ENCODE results near the gene C2CD4D. TPM values are rescaled to one million over a fixed set of nuclear protein-coding genes. Genes with fewer than 3 reads are reported as not detected.

Gene C2CD4D
- total and polyA plus RNA-seq, 10 donors = 0.03 to 0.51 (median 0.07) TPM; not detected in 7

DNA sequence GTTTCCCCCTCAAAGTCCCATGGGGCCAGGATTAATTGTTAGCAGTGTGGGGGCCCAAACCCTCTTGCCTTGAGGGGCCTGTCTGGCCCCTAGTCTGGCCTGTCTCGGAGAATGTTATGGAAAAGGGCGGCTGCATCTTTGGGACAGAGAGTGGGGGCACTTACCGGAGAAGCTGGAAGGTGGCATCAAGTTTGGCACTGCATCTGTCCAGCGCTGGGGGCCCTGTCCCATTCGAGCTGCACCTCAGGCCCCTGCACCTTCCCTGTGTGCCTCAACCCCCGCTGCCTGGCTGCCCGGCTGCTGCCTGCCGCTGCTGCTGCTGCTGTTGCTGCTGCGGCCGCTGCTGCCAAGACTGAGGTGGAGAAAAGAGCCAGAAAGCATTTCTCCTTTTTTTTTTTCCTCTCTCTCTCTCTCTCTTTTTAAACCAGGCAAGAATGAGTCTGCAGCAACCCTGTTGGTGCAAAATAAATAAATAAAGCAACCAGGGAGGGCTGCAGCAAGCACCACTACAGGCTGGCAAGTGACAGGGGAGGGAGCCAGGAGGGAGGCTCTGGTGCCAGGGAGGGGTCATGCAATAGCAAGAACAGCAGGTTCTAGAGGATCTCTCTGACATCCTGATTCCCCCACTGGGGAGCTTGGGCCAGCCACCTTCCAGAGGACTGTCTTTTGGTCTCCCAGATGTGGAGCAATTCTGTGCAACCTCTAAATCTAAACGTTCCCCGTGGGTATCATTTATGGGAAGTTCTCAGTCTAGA is 34.4 kb downstream of the C2CD4D start, which contains the start of gene LINGO4:
Gene LINGO4 (minus strand): TSS at position 354 of the 755 bp plus-strand sequence. CDS start 2,715 bp downstream, outside the sequence.
- peaks cover 0 to 6% (median 0%) of the 10 kb centered on the region in 6 donors for H3K4me1 ChIP-seq
- no peaks in the 10 kb centered on the region for H3K36me3 ChIP-seq

GRCh38 chr1:151803915-151804314 is 35.7 kb downstream of the C2CD4D start:
- no peaks in the 10 kb centered on the region for H3K36me3 ChIP-seq
- DNase-seq = no peak
- H3K4me3 ChIP-seq = no peak overlapping the region
- no peaks in the 10 kb centered on the region for H3K9me3 ChIP-seq
- no peak overlapping the region for H3K27ac ChIP-seq
- WGBS, 5 donors = 91 to 99% (median 96%) methylated on average over 3 of the region's 3 CpGs
- H3K4me1 ChIP-seq = peaks cover 0 to 6% (median 0%) of the 10 kb centered on the region in 6 donors
- TF ChIP-seq CTCF (IDR thresholded peaks at IDR 0.05 in 8 of 11, conservative IDR thresholded peaks at IDR 0.05 in 3 of 11) = no peak
- TF ChIP-seq POLR2AphosphoS5 (IDR thresholded peaks at IDR 0.05) = no peak
- no peak for TF ChIP-seq POLR2A (IDR thresholded peaks at IDR 0.05)
- intact Hi-C loops (cut with DNase I; ENCODE audit: low total_unique reads) = no loop called here
- peaks cover 0 to 23% (median 0%) of the 10 kb centered on the region in 7 donors for H3K27me3 ChIP-seq (replicated peaks in 1 of 7)

More for the DNA sequence above, 34.4 kb downstream of the C2CD4D start, which contains the start of gene LINGO4:
- DNase-seq = no peak
- intact Hi-C loops (cut with DNase I; ENCODE audit: low total_unique reads) = no loop called here
- 71 to 86% (median 76%) methylated on average over 10 to 12 of the region's 12 CpGs for WGBS, 5 donors
- H3K4me3 ChIP-seq = no peak within 1 kb of the TSS
- no peak for TF ChIP-seq POLR2A (IDR thresholded peaks at IDR 0.05)
- TF ChIP-seq CTCF (IDR thresholded peaks at IDR 0.05 in 8 of 11, conservative IDR thresholded peaks at IDR 0.05 in 3 of 11) = no peak
- TF ChIP-seq POLR2AphosphoS5 (IDR thresholded peaks at IDR 0.05) = no peak
- no peak within 1 kb of the TSS for H3K27ac ChIP-seq
- H3K27me3 ChIP-seq (replicated peaks in 1 of 7) = peaks cover 0 to 22% (median 0%) of the 10 kb centered on the region in 7 donors
- H3K9me3 ChIP-seq = no peaks in the 10 kb centered on the region

DNA sequence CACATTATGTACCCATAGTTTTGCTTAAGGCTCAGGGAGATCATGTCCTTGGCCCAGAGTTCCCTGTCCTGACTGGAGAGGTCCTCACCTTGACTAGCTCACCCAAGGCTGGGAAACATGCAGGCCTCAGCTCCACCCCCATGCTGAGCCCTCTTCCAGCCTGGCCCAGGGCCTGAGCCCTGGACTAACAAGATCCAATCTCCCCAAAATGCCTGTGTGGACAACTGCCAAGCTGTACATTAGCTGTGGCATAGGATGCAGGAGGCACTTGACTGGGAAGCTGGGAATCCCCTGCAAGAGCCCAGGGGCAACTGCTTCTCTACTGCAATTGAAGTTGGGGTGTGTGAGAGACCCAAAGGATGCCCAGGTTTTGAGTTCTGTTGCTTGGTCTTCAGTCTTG is 36.5 kb downstream of the C2CD4D start:
- no peak overlapping the region for H3K4me3 ChIP-seq
- no peak for TF ChIP-seq POLR2AphosphoS5 (IDR thresholded peaks at IDR 0.05)
- TF ChIP-seq POLR2A (IDR thresholded peaks at IDR 0.05) = no peak
- no peak for TF ChIP-seq CTCF (IDR thresholded peaks at IDR 0.05 in 8 of 11, conservative IDR thresholded peaks at IDR 0.05 in 3 of 11)

DNA sequence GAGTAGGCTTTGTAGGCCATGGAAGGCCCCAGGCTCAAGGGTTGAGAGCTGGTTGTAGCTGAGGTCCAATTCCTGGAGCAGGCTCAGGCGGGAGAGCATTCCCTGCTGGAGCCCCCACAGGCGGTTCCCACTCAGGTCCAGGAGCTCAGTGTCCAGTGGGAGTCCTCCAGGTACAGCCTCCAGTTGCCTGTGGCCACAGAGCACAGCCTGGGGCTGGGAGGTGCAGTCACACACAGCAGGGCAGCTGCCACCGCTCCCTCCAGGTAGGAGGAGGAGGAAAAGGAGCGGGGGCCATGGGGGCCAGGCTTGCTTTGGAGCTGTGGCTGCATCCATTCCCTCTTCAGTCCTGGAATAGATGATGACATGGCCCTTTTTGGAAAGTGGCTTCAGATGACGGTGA is 37.2 kb downstream of the C2CD4D start:
- 81 to 100% (median 92%) methylated on average over 3 to 5 of the region's 5 CpGs for WGBS, 5 donors

More for the DNA sequence above, 36.5 kb downstream of the C2CD4D start:
- H3K27ac ChIP-seq = no peak overlapping the region
- no peaks in the 10 kb centered on the region for H3K36me3 ChIP-seq
- peaks cover 0 to 6% (median 0%) of the 10 kb centered on the region in 6 donors for H3K4me1 ChIP-seq
- H3K9me3 ChIP-seq = no peaks in the 10 kb centered on the region
- intact Hi-C loops (cut with DNase I; ENCODE audit: low total_unique reads) = no loop called here
- no peak for DNase-seq
- peaks cover 0 to 23% (median 0%) of the 10 kb centered on the region in 7 donors for H3K27me3 ChIP-seq (replicated peaks in 1 of 7)

More for the DNA sequence above, 37.2 kb downstream of the C2CD4D start:
- Histone ChIP-seq H3K27ac (no peak overlapping the region), H3K4me1 (peaks cover 0 to 6% (median 0%) of the 10 kb centered on the region in 6 donors), H3K36me3 (no peaks in the 10 kb centered on the region), H3K27me3 (replicated peaks in 1 of 7) (peaks cover 0 to 23% (median 0%) of the 10 kb centered on the region in 7 donors), H3K4me3 (no peak overlapping the region), H3K9me3 (no peaks in the 10 kb centered on the region)
- no peak for DNase-seq
- intact Hi-C loops (cut with DNase I; ENCODE audit: low total_unique reads) = no loop called here
- TF ChIP-seq POLR2AphosphoS5 (IDR thresholded peaks at IDR 0.05) = no peak
- no peak for TF ChIP-seq CTCF (IDR thresholded peaks at IDR 0.05 in 8 of 11, conservative IDR thresholded peaks at IDR 0.05 in 3 of 11)
- TF ChIP-seq POLR2A (IDR thresholded peaks at IDR 0.05) = no peak

Measured in spleen (tissue), 11 donors.